Measurements from ENCODE around the gene CAPNS2.
"Not testable (repeated sequence)": the region's sequence is repeated elsewhere in the genome, so short reads cannot be mapped to it uniquely, and the experiment has no call there.

CAPNS2 gene

DNA sequence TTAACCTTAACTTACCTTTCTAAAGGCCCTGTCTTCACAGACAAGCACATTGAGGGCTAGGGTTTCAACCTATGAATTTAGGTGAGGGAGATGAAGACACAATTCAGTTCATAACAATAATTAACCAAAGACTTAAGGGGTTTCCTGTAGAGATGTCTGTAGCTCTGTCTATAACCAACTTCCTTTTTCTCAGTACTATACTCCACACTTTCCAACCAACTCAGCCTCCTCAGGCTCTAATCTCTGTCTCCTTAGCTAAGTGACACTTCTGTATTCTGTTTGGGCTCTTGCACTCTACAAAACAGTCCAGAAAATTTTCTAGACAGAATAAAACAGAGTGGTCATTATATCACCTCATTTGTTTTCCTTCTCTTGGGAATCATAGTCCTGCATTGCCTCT, 25.8 kb downstream of the CAPNS2 start:
- no peak for DNase-seq (ENCODE audit: low read depth)
- H3K4me3 ChIP-seq (replicated peaks; ENCODE audit: low read depth, low read length) = no peak overlapping the region
- TF ChIP-seq, protein P1, sequence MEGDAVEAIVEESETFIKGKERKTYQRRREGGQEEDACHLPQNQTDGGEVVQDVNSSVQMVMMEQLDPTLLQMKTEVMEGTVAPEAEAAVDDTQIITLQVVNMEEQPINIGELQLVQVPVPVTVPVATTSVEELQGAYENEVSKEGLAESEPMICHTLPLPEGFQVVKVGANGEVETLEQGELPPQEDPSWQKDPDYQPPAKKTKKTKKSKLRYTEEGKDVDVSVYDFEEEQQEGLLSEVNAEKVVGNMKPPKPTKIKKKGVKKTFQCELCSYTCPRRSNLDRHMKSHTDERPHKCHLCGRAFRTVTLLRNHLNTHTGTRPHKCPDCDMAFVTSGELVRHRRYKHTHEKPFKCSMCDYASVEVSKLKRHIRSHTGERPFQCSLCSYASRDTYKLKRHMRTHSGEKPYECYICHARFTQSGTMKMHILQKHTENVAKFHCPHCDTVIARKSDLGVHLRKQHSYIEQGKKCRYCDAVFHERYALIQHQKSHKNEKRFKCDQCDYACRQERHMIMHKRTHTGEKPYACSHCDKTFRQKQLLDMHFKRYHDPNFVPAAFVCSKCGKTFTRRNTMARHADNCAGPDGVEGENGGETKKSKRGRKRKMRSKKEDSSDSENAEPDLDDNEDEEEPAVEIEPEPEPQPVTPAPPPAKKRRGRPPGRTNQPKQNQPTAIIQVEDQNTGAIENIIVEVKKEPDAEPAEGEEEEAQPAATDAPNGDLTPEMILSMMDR (IDR thresholded peaks at IDR 0.05; ENCODE audit: low read length, missing control alignments) = no peak

DNA sequence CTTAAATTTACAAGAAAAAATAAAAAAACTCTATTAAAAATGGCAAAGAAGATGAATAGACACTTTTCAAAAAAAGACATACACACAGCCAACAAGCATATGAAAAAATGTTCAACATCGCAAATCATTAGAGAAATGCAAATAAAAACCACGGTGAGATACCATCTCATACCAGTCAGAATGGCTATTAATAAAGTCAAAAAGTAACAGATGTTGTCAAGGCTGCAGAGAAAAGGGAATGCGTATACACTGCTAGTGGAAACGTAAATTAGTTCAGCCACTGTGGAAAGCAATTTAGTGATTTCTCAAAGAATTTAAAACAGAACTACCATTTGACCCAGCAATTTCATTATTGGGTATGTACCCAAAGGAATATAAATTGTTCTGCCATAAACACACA, 31.4 kb downstream of the CAPNS2 start:
- no peak overlapping the region for H3K4me3 ChIP-seq (replicated peaks; ENCODE audit: low read depth, low read length)
- DNase-seq (ENCODE audit: low read depth) = no peak
- TF ChIP-seq, protein P1 (IDR thresholded peaks at IDR 0.05; ENCODE audit: low read length, missing control alignments) = no peak

GRCh38 chr16:55605754-55606336, 39.4 kb downstream of the CAPNS2 start:
- TF ChIP-seq, protein P1 (IDR thresholded peaks at IDR 0.05; ENCODE audit: low read length, missing control alignments) = no peak
- no peak for DNase-seq (ENCODE audit: low read depth)
- H3K4me3 ChIP-seq (replicated peaks; ENCODE audit: low read depth, low read length) = no peak overlapping the region

DNA sequence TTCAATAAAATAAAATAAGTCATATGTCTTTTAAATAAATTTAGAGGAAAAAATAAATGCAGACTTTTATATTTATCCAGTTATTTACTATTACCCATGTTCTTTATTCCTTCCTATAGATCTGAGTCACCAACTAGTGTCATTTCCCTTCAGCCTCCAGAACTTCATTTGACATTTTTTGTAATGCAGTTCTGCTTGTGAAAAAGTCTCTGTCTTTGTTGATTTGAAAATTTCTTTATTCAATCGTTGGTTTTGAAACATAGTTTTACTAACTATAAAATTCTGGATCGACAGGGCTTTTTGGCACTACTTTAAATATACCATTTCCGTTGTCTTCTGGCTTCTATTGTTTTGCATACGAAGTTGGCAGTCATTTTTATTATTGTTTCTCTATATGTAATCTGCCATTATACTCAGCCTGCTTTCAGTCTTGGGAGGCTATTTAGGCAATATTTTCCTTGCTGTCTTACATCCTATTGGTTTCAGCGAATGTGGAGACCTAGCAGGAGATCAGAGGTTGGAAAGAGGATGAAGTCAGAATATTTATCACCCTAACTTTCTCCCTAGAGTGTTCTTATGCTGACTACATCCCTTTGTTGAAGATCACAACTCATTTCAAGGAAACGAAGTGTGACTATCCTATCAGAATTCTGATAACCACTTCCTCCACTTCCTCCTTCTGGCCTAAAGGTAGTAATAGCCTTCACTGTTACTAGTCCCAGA, 47.3 kb downstream of the CAPNS2 start:
- no peak overlapping the region for H3K4me3 ChIP-seq (replicated peaks; ENCODE audit: low read depth, low read length)
- TF ChIP-seq, protein P1 (IDR thresholded peaks at IDR 0.05; ENCODE audit: low read length, missing control alignments) = no peak
- peak; percentile 13 for DNase-seq (ENCODE audit: low read depth)

GRCh38 chr16:55615071-55615470, 48.6 kb downstream of the CAPNS2 start:
- no peak for DNase-seq (ENCODE audit: low read depth)
- no peak overlapping the region for H3K4me3 ChIP-seq (replicated peaks; ENCODE audit: low read depth, low read length)

DNA sequence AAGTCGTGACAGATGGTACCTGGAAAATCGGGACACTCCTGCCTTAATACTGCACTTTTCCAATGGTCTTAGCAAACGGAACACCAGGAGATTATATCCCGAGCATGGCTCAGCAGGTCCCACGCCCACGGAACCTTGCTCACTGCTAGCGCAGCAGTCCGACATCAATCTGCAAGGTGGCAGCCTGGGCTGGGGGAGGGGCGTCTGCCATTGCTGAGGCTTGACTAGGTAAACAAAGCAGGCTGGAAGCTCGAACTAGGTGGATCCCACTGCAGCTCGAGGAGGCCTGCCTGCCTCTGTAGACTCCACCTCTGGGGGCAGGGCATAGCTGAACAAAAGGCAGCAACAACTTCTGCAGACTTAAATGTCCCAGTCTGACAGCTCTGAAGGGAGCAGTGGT, 49.2 kb downstream of the CAPNS2 start:
- not testable (repeated sequence) for DNase-seq (ENCODE audit: low read depth); H3K4me3 ChIP-seq (replicated peaks; ENCODE audit: low read depth, low read length)

More at GRCh38 chr16:55615071-55615470, 48.6 kb downstream of the CAPNS2 start:
- TF ChIP-seq, protein P1 (IDR thresholded peaks at IDR 0.05; ENCODE audit: low read length, missing control alignments) = no peak
